Measurements from ENCODE around the gene FZD7. TPM values are rescaled to one million over a fixed set of nuclear protein-coding genes. Genes with fewer than 3 reads are reported as not detected.

The FZD7 gene
- total RNA-seq, 2 donors from 2014 or later, result 193 to 266 TPM

GRCh38 chr2:202046572-202046971 lies 12.9 kb downstream of the FZD7 start:
- no peaks in the 10 kb centered on the region for H3K9me3 ChIP-seq (ENCODE audit: control insufficient read depth, low read length)
- DNase-seq, result no peak
- Mint-ChIP-seq H3K27me3 (ENCODE audit: insufficient read depth) (peaks cover 44% of the 10 kb centered on the region), H3K4me1 (peaks cover 68% of the 10 kb centered on the region), H3K27ac (peak overlapping the region; percentile 42), H3K9me3 (no peaks in the 10 kb centered on the region), H3K4me3 (no peak overlapping the region), H3K36me3 (ENCODE audit: low read depth) (no peaks in the 10 kb centered on the region)
- no peaks in the 10 kb centered on the region for H3K27me3 ChIP-seq (ENCODE audit: control insufficient read depth, insufficient read depth, low read length, poor library complexity, severe bottlenecking)
- WGBS, 2 experiments (ENCODE audit: insufficient coverage in 1 of 2, insufficient read length in 1 of 2), result 78 to 84% methylated on average over 7 of the region's 7 CpGs
- TF ChIP-seq CTCF (conservative IDR thresholded peaks at IDR 0.05), result no peak
- H3K27ac ChIP-seq (ENCODE audit: low read depth, low read length), result no peak overlapping the region
- H3K4me1 ChIP-seq (ENCODE audit: control insufficient read depth, insufficient read depth, low read length), result peaks cover 16% of the 10 kb centered on the region
- H3K9ac ChIP-seq (ENCODE audit: extremely low read depth, low read length, poor library complexity, severe bottlenecking), result no peak overlapping the region
- H3K4me3 ChIP-seq (ENCODE audit: low read length), result no peak overlapping the region
- H3K36me3 ChIP-seq (ENCODE audit: control insufficient read depth, insufficient read depth, low read length), result no peaks in the 10 kb centered on the region

- no peak for DNase-seq
- Histone ChIP-seq H3K36me3 (ENCODE audit: control insufficient read depth, insufficient read depth, low read length) (no peaks in the 10 kb centered on the region), H3K9ac (ENCODE audit: extremely low read depth, low read length, poor library complexity, severe bottlenecking) (no peak overlapping the region), H3K27ac (ENCODE audit: low read depth, low read length) (no peak overlapping the region), H3K4me1 (ENCODE audit: control insufficient read depth, insufficient read depth, low read length) (peaks cover 13% of the 10 kb centered on the region), H3K4me3 (ENCODE audit: low read length) (no peak overlapping the region), H3K27me3 (ENCODE audit: control insufficient read depth, insufficient read depth, low read length, poor library complexity, severe bottlenecking) (no peaks in the 10 kb centered on the region), H3K9me3 (ENCODE audit: control insufficient read depth, low read length) (no peaks in the 10 kb centered on the region)
- H3K27ac Mint-ChIP-seq, result no peak overlapping the region
- WGBS, 2 experiments (ENCODE audit: insufficient coverage in 1 of 2, insufficient read length in 1 of 2), result 93% methylated on average over 2 of the region's 2 CpGs; no CpG with 5 or more reads in 1 of the 2 experiments
- no peaks in the 10 kb centered on the region for H3K9me3 Mint-ChIP-seq
- no peak overlapping the region for H3K4me3 Mint-ChIP-seq
- no peak for TF ChIP-seq CTCF (conservative IDR thresholded peaks at IDR 0.05)
- H3K27me3 Mint-ChIP-seq (ENCODE audit: insufficient read depth), result peaks cover 36% of the 10 kb centered on the region
- H3K36me3 Mint-ChIP-seq (ENCODE audit: low read depth), result no peaks in the 10 kb centered on the region
- H3K4me1 Mint-ChIP-seq, result peaks cover 60% of the 10 kb centered on the region
These were observed 15.6 kb downstream of the FZD7 start for GRCh38 chr2:202049092-202049728.

GRCh38 chr2:202049840-202050239 lies 16.2 kb downstream of the FZD7 start:
- Mint-ChIP-seq H3K27ac (no peak overlapping the region), H3K9me3 (no peaks in the 10 kb centered on the region), H3K27me3 (ENCODE audit: insufficient read depth) (peaks cover 32% of the 10 kb centered on the region), H3K4me3 (no peak overlapping the region), H3K4me1 (peaks cover 59% of the 10 kb centered on the region), H3K36me3 (ENCODE audit: low read depth) (no peaks in the 10 kb centered on the region)
- no peak overlapping the region for H3K27ac ChIP-seq (ENCODE audit: low read depth, low read length)
- H3K9me3 ChIP-seq (ENCODE audit: control insufficient read depth, low read length), result no peaks in the 10 kb centered on the region
- no peaks in the 10 kb centered on the region for H3K36me3 ChIP-seq (ENCODE audit: control insufficient read depth, insufficient read depth, low read length)
- H3K9ac ChIP-seq (ENCODE audit: extremely low read depth, low read length, poor library complexity, severe bottlenecking), result no peak overlapping the region
- H3K4me1 ChIP-seq (ENCODE audit: control insufficient read depth, insufficient read depth, low read length), result peaks cover 12% of the 10 kb centered on the region
- no peak for TF ChIP-seq CTCF (conservative IDR thresholded peaks at IDR 0.05)
- H3K27me3 ChIP-seq (ENCODE audit: control insufficient read depth, insufficient read depth, low read length, poor library complexity, severe bottlenecking), result no peaks in the 10 kb centered on the region
- DNase-seq, result no peak
- WGBS, 2 experiments (ENCODE audit: insufficient coverage in 1 of 2, insufficient read length in 1 of 2), result 86% methylated on average over 1 of the region's 1 CpG; no CpG with 5 or more reads in 1 of the 2 experiments
- peak overlapping the region; percentile 19 for H3K4me3 ChIP-seq (ENCODE audit: low read length)
